ENCODE results near the gene ATXN1.
"Not testable (repeated sequence)": the region's sequence is repeated elsewhere in the genome, so short reads cannot be mapped to it uniquely, and the experiment has no call there.

The ATXN1 gene

GRCh38 chr6:16618962-16619361, 142.3 kb downstream of the ATXN1 start:
- no peak overlapping the region for H2AK5ac ChIP-seq (ENCODE audit: low read length)
- WGBS (ENCODE audit: extremely low coverage, insufficient coverage, low lambda C conversion rate): no CpG with 5 or more reads among the region's 2 CpGs
- H3K36me3 ChIP-seq (ENCODE audit: control insufficient read depth, insufficient read depth, low read length): no peaks in the 10 kb centered on the region
- no peaks in the 10 kb centered on the region for H3K27me3 ChIP-seq (ENCODE audit: insufficient read depth, low read length, poor library complexity)
- H3K4me2 ChIP-seq (ENCODE audit: low read length): no peak overlapping the region
- no peak overlapping the region for H2BK15ac ChIP-seq (replicated peaks; ENCODE audit: low read depth)
- DNase-seq: no peak
- no peaks in the 10 kb centered on the region for H3K79me1 ChIP-seq (ENCODE audit: low read length)
- no peaks in the 10 kb centered on the region for H3K79me2 ChIP-seq (ENCODE audit: control insufficient read depth, insufficient read depth, low read length)
- no peak overlapping the region for H2BK120ac ChIP-seq (ENCODE audit: low read depth, low read length)
- H3K4me1 ChIP-seq (ENCODE audit: control insufficient read depth, low read depth, low read length): no peaks in the 10 kb centered on the region
- no peak overlapping the region for H3K56ac ChIP-seq (ENCODE audit: low read length)
- H3K4ac ChIP-seq (ENCODE audit: low read depth, low read length): no peak overlapping the region
- H3K9ac ChIP-seq (ENCODE audit: low read length): no peak overlapping the region
- no peak overlapping the region for H4K5ac ChIP-seq (ENCODE audit: low read length)
- H3K4me3 ChIP-seq (ENCODE audit: low read length): no peak overlapping the region
- no peak overlapping the region for H3K23ac ChIP-seq (ENCODE audit: low read length)
- H3K27ac ChIP-seq (ENCODE audit: low read depth, low read length): no peak overlapping the region
- no peak overlapping the region for H4K8ac ChIP-seq (ENCODE audit: low read depth, low read length)
- H3K18ac ChIP-seq (ENCODE audit: low read length): no peak overlapping the region
- no peak overlapping the region for H2BK5ac ChIP-seq (ENCODE audit: low read length)

- not testable (repeated sequence) for H3K4me2 ChIP-seq (ENCODE audit: low read length); H4K8ac ChIP-seq (ENCODE audit: low read depth, low read length); H3K27ac ChIP-seq (ENCODE audit: low read depth, low read length); DNase-seq; H3K79me1 ChIP-seq (ENCODE audit: low read length); H2AK5ac ChIP-seq (ENCODE audit: low read length); H3K56ac ChIP-seq (ENCODE audit: low read length); H2BK120ac ChIP-seq (ENCODE audit: low read depth, low read length); H3K27me3 ChIP-seq (ENCODE audit: insufficient read depth, low read length, poor library complexity); H2BK15ac ChIP-seq (replicated peaks; ENCODE audit: low read depth); H3K23ac ChIP-seq (ENCODE audit: low read length); H3K9ac ChIP-seq (ENCODE audit: low read length); H3K79me2 ChIP-seq (ENCODE audit: control insufficient read depth, insufficient read depth, low read length); H3K36me3 ChIP-seq (ENCODE audit: control insufficient read depth, insufficient read depth, low read length); H3K18ac ChIP-seq (ENCODE audit: low read length); H4K5ac ChIP-seq (ENCODE audit: low read length); H2BK5ac ChIP-seq (ENCODE audit: low read length); H3K4ac ChIP-seq (ENCODE audit: low read depth, low read length); H3K4me1 ChIP-seq (ENCODE audit: control insufficient read depth, low read depth, low read length); H3K4me3 ChIP-seq (ENCODE audit: low read length)
- WGBS (ENCODE audit: extremely low coverage, insufficient coverage, low lambda C conversion rate): no CpG with 5 or more reads among the region's 6 CpGs
Observed at GRCh38 chr6:16615215-16615614, 146.0 kb downstream of the ATXN1 start.

GRCh38 chr6:16614143-16614542, 147.1 kb downstream of the ATXN1 start:
- H3K23ac ChIP-seq (ENCODE audit: low read length); H3K27me3 ChIP-seq (ENCODE audit: insufficient read depth, low read length, poor library complexity); H4K5ac ChIP-seq (ENCODE audit: low read length); H3K9ac ChIP-seq (ENCODE audit: low read length); H3K56ac ChIP-seq (ENCODE audit: low read length); H3K27ac ChIP-seq (ENCODE audit: low read depth, low read length); H4K8ac ChIP-seq (ENCODE audit: low read depth, low read length); H3K4me1 ChIP-seq (ENCODE audit: control insufficient read depth, low read depth, low read length); H3K4ac ChIP-seq (ENCODE audit: low read depth, low read length); H2BK15ac ChIP-seq (replicated peaks; ENCODE audit: low read depth); H2AK5ac ChIP-seq (ENCODE audit: low read length); H3K4me3 ChIP-seq (ENCODE audit: low read length); H3K18ac ChIP-seq (ENCODE audit: low read length); DNase-seq; H2BK5ac ChIP-seq (ENCODE audit: low read length); H3K79me2 ChIP-seq (ENCODE audit: control insufficient read depth, insufficient read depth, low read length); H2BK120ac ChIP-seq (ENCODE audit: low read depth, low read length); H3K79me1 ChIP-seq (ENCODE audit: low read length); H3K36me3 ChIP-seq (ENCODE audit: control insufficient read depth, insufficient read depth, low read length); H3K4me2 ChIP-seq (ENCODE audit: low read length): not testable (repeated sequence)
- no CpG with 5 or more reads among the region's 3 CpGs for WGBS (ENCODE audit: extremely low coverage, insufficient coverage, low lambda C conversion rate)

GRCh38 chr6:16613504-16613903, 147.8 kb downstream of the ATXN1 start:
- H3K27ac ChIP-seq (ENCODE audit: low read depth, low read length); H3K4ac ChIP-seq (ENCODE audit: low read depth, low read length); H2BK120ac ChIP-seq (ENCODE audit: low read depth, low read length); H2BK15ac ChIP-seq (replicated peaks; ENCODE audit: low read depth); H3K36me3 ChIP-seq (ENCODE audit: control insufficient read depth, insufficient read depth, low read length); H4K5ac ChIP-seq (ENCODE audit: low read length); DNase-seq; H3K4me3 ChIP-seq (ENCODE audit: low read length); H3K56ac ChIP-seq (ENCODE audit: low read length); H3K79me2 ChIP-seq (ENCODE audit: control insufficient read depth, insufficient read depth, low read length); H3K4me1 ChIP-seq (ENCODE audit: control insufficient read depth, low read depth, low read length); H3K79me1 ChIP-seq (ENCODE audit: low read length); H3K23ac ChIP-seq (ENCODE audit: low read length); H3K27me3 ChIP-seq (ENCODE audit: insufficient read depth, low read length, poor library complexity); H2BK5ac ChIP-seq (ENCODE audit: low read length); H3K9ac ChIP-seq (ENCODE audit: low read length); H3K18ac ChIP-seq (ENCODE audit: low read length); H3K4me2 ChIP-seq (ENCODE audit: low read length); H4K8ac ChIP-seq (ENCODE audit: low read depth, low read length); H2AK5ac ChIP-seq (ENCODE audit: low read length): not testable (repeated sequence)
- WGBS (ENCODE audit: extremely low coverage, insufficient coverage, low lambda C conversion rate): no CpG with 5 or more reads among the region's 2 CpGs

- Histone ChIP-seq H3K27me3 (ENCODE audit: insufficient read depth, low read length, poor library complexity) (no peaks in the 10 kb centered on the region), H3K79me2 (ENCODE audit: control insufficient read depth, insufficient read depth, low read length) (no peaks in the 10 kb centered on the region), H3K4ac (ENCODE audit: low read depth, low read length) (no peak overlapping the region), H3K23ac (ENCODE audit: low read length) (no peak overlapping the region), H3K18ac (ENCODE audit: low read length) (no peak overlapping the region), H3K27ac (ENCODE audit: low read depth, low read length) (no peak overlapping the region), H3K4me1 (ENCODE audit: control insufficient read depth, low read depth, low read length) (no peaks in the 10 kb centered on the region), H2BK15ac (replicated peaks; ENCODE audit: low read depth) (no peak overlapping the region), H2BK120ac (ENCODE audit: low read depth, low read length) (no peak overlapping the region), H2AK5ac (ENCODE audit: low read length) (no peak overlapping the region), H3K56ac (ENCODE audit: low read length) (no peak overlapping the region), H3K9ac (ENCODE audit: low read length) (no peak overlapping the region), H4K5ac (ENCODE audit: low read length) (no peak overlapping the region), H3K4me3 (ENCODE audit: low read length) (no peak overlapping the region), H3K36me3 (ENCODE audit: control insufficient read depth, insufficient read depth, low read length) (no peaks in the 10 kb centered on the region), H4K8ac (ENCODE audit: low read depth, low read length) (no peak overlapping the region), H3K4me2 (ENCODE audit: low read length) (no peak overlapping the region), H3K79me1 (ENCODE audit: low read length) (no peaks in the 10 kb centered on the region), H2BK5ac (ENCODE audit: low read length) (no peak overlapping the region)
- no peak for DNase-seq
- no CpG with 5 or more reads among the region's 4 CpGs for WGBS (ENCODE audit: extremely low coverage, insufficient coverage, low lambda C conversion rate)
Observed at GRCh38 chr6:16608444-16608843, 152.8 kb downstream of the ATXN1 start.

- H3K79me1 ChIP-seq (ENCODE audit: low read length): no peaks in the 10 kb centered on the region
- no peak overlapping the region for H2BK5ac ChIP-seq (ENCODE audit: low read length)
- no peaks in the 10 kb centered on the region for H3K36me3 ChIP-seq (ENCODE audit: control insufficient read depth, insufficient read depth, low read length)
- H4K5ac ChIP-seq (ENCODE audit: low read length): no peak overlapping the region
- no peak overlapping the region for H2AK5ac ChIP-seq (ENCODE audit: low read length)
- no peak overlapping the region for H4K8ac ChIP-seq (ENCODE audit: low read depth, low read length)
- no peak overlapping the region for H3K27ac ChIP-seq (ENCODE audit: low read depth, low read length)
- no peak overlapping the region for H3K23ac ChIP-seq (ENCODE audit: low read length)
- no peak for DNase-seq
- no peak overlapping the region for H3K4me2 ChIP-seq (ENCODE audit: low read length)
- H3K27me3 ChIP-seq (ENCODE audit: insufficient read depth, low read length, poor library complexity): no peaks in the 10 kb centered on the region
- WGBS (ENCODE audit: extremely low coverage, insufficient coverage, low lambda C conversion rate): no CpG with 5 or more reads among the region's 3 CpGs
- H3K9ac ChIP-seq (ENCODE audit: low read length): no peak overlapping the region
- H3K4me3 ChIP-seq (ENCODE audit: low read length): no peak overlapping the region
- H3K56ac ChIP-seq (ENCODE audit: low read length): no peak overlapping the region
- H3K18ac ChIP-seq (ENCODE audit: low read length): no peak overlapping the region
- no peaks in the 10 kb centered on the region for H3K4me1 ChIP-seq (ENCODE audit: control insufficient read depth, low read depth, low read length)
- no peak overlapping the region for H2BK120ac ChIP-seq (ENCODE audit: low read depth, low read length)
- H3K4ac ChIP-seq (ENCODE audit: low read depth, low read length): no peak overlapping the region
- H2BK15ac ChIP-seq (replicated peaks; ENCODE audit: low read depth): no peak overlapping the region
- no peaks in the 10 kb centered on the region for H3K79me2 ChIP-seq (ENCODE audit: control insufficient read depth, insufficient read depth, low read length)
Observed at GRCh38 chr6:16602035-16602434, 159.2 kb downstream of the ATXN1 start.
